GM04503 (cell line): ENCODE data around the gene MARK3.
"Not testable (repeated sequence)": the region's sequence is repeated elsewhere in the genome, so short reads cannot be mapped to it uniquely, and the experiment has no call there.

Experiments used
- DNase-seq: peaks from one replicate; pipeline ENCODE4 v3.0.0-alpha.2; 2012; ENCODE audit warnings: low read depth

Gene MARK3

DNA sequence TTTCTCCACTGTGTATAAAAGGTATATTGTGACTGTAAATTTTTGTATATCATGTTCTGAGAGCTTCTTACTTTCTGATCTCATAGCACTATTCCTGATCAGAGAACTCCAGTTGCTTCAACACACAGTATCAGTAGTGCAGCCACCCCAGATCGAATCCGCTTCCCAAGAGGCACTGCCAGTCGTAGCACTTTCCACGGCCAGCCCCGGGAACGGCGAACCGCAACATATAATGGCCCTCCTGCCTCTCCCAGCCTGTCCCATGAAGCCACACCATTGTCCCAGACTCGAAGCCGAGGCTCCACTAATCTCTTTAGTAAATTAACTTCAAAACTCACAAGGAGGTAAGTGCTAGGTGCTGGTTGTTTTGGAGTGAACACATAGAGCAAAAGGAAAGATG, 106.5 kb downstream of the MARK3 start:
- no peak for DNase-seq

GRCh38 chr14:103492156-103492925, 107.1 kb downstream of the MARK3 start:
- no peak for DNase-seq

GRCh38 chr14:103495854-103496253, 110.6 kb downstream of the MARK3 start:
- DNase-seq, result no peak

DNA sequence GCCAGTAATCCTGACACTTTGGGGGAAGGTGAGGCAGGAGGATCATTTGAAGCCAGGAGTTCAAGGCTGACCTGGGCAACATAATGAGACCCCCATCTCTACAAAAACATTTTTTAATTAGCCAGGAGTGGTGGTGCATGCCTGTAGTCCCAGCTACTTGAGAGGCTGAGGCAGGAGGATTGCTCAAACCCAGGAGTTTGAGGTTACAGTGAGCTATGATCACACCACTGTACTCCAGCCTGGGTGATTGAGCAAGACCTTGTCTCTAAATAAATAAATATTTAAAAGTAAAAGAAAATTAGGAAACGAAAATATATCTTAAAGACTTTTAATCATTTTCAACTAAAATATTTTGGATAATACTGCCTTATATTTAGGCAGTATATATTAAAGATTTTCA, 111.6 kb downstream of the MARK3 start:
- DNase-seq, result no peak

DNA sequence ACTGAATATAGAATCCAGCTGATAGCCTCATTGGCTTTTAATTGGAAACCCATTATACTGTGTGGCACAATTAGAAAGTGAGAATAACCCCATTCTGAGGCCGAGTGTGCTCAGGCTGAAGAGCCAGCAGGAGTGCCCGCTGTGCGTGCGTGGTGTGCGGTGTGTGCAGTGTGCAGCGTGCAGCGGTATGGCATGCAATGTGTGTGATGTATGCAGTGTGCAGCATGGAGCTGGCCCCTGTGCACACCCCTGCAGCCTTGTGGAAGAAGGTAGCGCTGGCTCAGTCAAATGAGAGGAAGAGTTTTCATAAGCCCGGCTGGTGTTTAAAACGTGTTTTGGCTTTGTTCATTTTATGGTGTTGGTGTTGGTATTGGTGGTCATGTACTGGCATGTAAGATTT, 114.5 kb downstream of the MARK3 start:
- no peak for DNase-seq

DNA sequence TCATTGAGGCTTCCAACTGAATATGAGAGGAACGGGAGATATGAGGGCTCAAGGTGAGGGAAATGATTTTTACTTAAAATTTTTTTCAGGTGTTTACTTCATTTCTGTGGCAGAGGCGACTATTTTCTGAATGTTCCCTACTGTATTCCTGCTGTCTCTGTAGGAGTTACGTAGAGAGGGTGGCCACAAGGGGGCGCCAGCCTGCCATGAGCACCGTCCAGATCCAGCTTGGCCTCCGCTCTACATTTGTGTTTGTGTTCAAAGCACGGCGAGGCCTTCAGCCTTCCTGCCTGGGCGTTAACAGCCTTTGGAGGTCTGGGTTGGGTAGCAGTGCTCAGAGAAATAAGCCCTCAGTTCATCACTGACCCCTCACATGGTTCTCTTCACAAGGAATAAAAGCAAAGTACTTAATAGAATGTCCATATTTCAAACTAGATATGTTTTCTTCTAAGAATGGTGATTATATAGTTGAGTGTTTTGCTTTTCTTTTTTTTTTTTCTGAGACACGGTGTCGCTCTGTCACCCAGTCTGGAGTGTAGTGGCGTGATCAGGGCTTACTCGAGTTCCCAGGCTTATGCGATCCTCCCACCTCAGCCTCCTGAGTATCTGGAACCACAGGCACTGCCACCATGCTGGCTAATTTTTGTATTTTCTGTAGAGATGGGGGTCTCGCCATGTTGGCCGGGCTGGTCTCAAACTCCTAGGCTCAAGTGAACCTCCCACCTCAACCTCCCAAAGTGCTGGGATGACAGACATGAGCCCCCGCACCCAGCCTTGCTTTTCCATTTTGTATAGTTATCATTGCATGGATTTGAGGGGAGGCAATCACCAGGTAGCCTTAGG, 115.2 kb downstream of the MARK3 start:
- DNase-seq, result no peak

DNA sequence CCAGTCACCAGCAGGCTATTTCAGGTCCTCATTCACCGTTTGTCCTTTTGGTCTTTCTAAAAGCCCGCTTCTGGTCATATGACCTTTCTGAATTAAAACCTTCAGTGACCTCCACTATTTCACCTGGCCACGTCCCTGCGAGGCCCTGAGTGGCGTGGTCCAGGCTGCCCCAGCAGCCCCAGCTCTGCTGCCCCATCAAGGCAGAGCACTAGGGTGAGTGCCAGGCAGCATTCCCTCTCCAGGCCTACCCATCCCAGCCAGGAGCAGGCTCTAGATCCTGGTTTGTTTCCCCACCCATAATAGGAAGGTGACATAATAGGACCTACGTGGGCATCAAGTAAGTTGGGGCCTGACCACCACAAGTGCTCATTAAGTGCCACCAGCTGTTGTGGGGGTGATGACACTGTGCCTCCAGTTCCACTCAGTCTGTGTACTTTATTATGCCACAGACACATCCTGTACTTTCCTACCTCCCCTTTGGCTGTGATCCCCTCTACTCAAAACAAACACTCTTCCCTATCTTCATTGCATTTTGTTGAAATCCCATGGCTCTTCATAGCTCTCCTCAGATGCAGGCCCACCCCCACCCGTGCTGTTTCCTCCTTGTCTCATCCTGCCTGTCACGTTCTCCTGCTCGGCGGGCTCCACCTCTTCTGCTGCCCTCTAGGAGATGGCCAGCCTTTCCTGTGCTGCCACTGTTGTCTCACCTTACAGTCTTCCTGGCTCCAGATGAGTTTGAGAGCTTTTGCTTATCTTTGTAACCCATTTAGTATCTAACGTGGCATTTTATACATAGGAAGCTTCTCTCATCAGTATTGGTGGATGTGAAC, 116.0 kb downstream of the MARK3 start:
- no peak for DNase-seq

DNA sequence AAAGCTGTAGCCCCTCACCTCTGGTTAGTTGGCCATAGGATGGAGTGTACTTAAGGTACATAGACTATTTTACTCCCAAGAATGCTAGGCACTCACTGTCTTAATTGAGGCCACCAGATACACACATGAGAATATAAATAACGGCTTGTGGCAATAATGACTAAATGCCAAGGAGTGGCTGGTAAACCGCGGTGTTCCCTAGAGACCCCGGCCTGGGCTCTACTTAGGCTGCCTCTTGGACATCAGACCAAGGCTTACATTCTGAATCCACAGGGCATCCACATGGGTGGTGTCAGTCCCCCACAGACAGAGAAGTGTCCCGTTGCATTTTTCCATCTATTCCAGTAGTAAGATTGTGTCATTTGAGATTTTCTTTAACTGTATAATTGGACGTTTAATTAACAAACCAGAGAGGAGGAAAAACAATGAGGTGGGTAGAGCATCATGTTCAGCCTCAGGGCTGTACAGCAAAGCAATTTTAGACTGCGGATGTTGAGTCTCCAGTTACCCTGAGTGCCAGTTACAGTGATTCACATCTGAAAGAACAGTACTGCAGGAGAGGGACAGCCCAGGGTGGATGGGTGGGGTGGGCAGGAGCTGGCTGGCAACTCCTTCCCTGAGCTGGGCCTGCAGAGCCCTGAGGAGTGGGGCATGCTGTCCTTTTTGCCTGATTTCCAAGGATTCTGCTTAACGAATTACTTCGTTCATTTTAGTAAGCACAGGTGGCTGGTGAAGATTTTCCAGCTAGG, 116.9 kb downstream of the MARK3 start:
- DNase-seq, result no peak

- DNase-seq, result no peak
Observed at GRCh38 chr14:103502877-103503276, 117.7 kb downstream of the MARK3 start.

GRCh38 chr14:103503296-103503695, 118.1 kb downstream of the MARK3 start:
- DNase-seq, result no peak

- no peak for DNase-seq
Observed at GRCh38 chr14:103504991-103505565, 119.9 kb downstream of the MARK3 start.

DNA sequence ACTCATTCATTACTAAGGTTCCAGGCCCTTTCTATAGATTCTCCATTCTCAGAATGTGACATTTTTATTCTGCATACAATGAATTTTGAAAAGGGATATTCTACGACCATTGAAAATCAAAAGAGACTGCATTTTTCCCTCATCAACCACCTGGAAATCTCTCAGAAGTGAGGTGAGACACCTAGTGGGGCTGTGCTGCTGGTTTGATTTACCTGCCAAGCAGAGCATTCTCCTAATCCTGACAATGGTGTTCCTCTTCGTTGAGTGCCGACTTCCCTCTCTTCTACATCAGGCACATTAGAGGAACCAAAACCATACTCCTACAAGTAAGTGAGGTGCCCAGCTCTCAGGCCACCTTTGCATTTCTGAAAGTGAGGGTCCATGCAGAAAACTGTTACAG, 122.5 kb downstream of the MARK3 start:
- DNase-seq, result no peak

- DNase-seq, result no peak
Observed at GRCh38 chr14:103508521-103509329, 123.5 kb downstream of the MARK3 start.

DNA sequence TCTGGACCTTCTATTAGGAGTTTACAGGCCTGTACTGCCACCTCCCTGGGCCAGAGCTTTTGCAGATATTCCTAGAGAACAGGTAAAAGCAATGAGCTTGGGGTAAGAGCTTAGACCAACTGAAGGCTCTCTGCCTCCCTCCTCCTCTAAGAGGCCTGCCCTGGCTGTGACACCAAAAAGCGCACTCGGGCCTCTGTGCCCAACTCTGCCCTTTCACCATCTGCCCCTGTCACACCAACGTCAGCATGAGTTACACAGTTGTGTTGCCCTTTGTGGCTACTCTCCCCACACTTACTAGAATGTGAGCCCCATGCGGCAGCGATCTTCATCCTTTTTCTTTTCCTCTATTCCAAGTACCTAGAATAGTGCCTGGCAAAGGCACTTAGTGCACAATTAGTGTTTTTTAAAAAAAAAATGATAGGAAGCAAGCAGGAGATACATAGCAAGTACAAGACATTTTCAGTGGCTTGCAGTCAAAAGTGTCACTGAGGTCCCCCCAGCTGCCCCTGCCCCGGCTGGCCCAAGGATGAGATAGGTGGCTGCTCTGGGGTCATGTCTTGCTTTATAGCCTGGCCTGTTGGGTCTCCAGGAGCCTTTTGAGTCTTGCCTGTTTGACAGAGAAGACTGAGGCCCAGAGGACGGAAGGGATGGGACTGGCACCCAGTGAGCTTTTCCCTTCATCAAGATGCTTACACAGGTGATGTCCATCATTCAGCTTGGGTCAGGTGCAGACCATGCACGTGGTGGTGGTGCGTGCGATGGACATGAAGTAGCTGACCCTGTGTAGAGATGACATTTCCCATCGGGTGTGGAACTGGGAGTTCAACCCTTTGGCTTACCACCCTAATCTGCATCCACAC, 124.9 kb downstream of the MARK3 start:
- DNase-seq, result no peak

- no peak for DNase-seq
Observed at GRCh38 chr14:103510724-103511693, 125.8 kb downstream of the MARK3 start.

GRCh38 chr14:103512180-103512579, 127.0 kb downstream of the MARK3 start:
- not testable (repeated sequence) for DNase-seq

DNA sequence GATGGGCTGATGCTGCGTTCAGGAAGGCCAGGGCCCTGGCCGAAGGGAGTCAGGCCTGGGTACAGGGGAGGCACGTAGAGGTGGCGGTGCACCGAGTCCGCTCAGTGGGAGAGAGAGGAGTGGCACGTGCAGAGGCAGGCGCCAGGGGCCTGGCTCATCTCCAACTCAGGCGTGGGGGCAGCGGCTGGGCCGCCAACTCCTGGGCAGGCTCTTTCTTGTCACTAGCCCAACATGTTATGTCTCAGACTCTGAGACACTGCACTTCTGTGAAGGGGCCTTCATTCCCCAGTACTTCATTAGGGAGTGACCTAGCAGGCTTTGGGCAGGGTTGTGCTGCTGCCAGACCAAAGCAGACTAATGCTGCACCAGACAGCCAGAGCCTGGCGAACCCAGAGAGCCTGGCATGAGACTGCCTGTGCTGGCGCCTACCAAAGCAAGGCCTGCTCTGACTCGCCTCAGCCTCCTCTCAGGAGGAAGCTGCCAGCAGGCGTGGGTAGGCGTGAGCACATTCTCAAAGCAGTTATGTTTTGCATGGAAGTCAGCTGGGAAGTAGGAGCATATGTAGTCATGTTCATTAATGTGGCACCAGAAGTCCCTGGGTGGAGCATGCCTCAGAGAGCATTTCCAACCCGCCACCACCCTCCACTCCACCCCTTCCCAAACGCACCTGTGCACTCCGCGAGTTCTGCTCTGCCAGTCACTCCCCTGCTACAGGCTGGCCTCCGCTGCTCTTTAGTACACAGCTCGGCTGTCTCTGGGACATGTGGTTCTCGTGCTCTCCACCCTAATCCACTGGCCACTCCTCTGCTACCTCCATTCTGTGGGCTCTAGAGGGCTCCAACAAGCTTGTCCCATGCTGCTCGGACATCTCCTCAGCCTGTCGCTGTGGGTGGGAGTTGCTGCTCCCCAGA, 127.7 kb downstream of the MARK3 start:
- peak; percentile 76 for DNase-seq
